Heart left ventricle (tissue), 13 donors: ENCODE data around the gene AGMO.

Experiments
- POLR2A ChIP-seq, 2 donors: fragments of 450-650 bp; IDR thresholded peaks; one replicate each; pipeline ENCODE4 v1.6.1; 2017; ENCODE audit warnings: antibody characterized with exemption in 2 of 2, mild to moderate bottlenecking in 2 of 2, moderate library complexity in 2 of 2
- TF ChIP-seq, protein P1 (sequence below), 12 donors: fragments of 200-600 bp; sonication (generic) in 4 of 12; IDR thresholded peaks; one replicate each; pipeline versions ENCODE4 v1.5.0 to v1.8.0; 2018 to 2022; ENCODE audit warnings: antibody characterized with exemption in 12 of 12, mild to moderate bottlenecking in 5 of 12
- donor health status: ischemic (EF 13 %, LVEDD 7.1; RV severe dilation, severe dysfunction).
- donor health status: DM: no; HTN: yes; CAD: no.
- donor health status: DM: no; HTN: no; CAD: no.
- donor health status: ischemic (EF 25% LVEDD 6.9; RV normal size, moderate dysfunction).
- donor health status: ischemic (EF 25% LVEDD 5.7; RV mildly dilated, moderate dysfunction).
- donor health status: ischemic (EF 35%, LVEDD 5.7; RV mildly dilated, moderate dysfunction).
- donor health status: nonischemic (EF 11% LVEDD 7.7; RV severe dilation, severe dysfunction).
- donor health status: DM: yes; HTN: yes; CAD: no.
- donor health status: PGD.
- donor health status: ischemic (EF 29% LVEDD 5.4; RV normal size, mild dysfunction).
- donor health status: nonischemic (EF 23%, LVEDD 6.1; RV moderate dilation, normal function).

DNA sequence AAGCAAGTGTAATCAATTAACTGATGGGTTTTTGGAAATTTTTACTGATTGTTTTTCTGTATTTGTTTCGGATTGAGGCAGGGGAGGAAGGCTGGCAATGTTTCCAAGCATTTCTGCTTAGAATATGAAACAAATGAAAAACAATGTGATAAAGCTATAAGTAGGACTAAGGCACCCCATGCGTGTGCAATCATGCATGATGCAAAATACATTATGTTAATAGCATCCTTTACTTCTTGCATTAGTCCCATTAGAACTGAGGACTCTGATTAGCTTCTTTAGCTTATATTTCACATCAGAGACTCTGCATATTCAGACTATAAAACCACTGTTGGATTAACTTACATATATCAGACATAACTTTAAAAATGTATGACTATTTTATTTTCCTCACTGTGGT, 48.7 kb upstream of the AGMO start:
- TF ChIP-seq, protein P1, sequence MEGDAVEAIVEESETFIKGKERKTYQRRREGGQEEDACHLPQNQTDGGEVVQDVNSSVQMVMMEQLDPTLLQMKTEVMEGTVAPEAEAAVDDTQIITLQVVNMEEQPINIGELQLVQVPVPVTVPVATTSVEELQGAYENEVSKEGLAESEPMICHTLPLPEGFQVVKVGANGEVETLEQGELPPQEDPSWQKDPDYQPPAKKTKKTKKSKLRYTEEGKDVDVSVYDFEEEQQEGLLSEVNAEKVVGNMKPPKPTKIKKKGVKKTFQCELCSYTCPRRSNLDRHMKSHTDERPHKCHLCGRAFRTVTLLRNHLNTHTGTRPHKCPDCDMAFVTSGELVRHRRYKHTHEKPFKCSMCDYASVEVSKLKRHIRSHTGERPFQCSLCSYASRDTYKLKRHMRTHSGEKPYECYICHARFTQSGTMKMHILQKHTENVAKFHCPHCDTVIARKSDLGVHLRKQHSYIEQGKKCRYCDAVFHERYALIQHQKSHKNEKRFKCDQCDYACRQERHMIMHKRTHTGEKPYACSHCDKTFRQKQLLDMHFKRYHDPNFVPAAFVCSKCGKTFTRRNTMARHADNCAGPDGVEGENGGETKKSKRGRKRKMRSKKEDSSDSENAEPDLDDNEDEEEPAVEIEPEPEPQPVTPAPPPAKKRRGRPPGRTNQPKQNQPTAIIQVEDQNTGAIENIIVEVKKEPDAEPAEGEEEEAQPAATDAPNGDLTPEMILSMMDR (IDR thresholded peaks at IDR 0.05): no peak
- no peak for TF ChIP-seq POLR2A (IDR thresholded peaks at IDR 0.05)
